GM19397 (cell line): Measurements from ENCODE around the gene GALNTL6.
"Not testable (repeated sequence)": the region's sequence is repeated elsewhere in the genome, so short reads cannot be mapped to it uniquely, and the experiment has no call there.

ENCODE experiments used
- ATAC-seq: cut with Tn5 transposase; IDR thresholded peaks from one replicate; pipeline ENCODE4 v1.9.1; 2021; ENCODE audit warnings: mild to moderate bottlenecking, moderate library complexity; ENCODE audit not compliant: unreplicated experiment

The GALNTL6 gene

GRCh38 chr4:172785613-172786012, 972.4 kb downstream of the GALNTL6 start:
- ATAC-seq: no peak

GRCh38 chr4:172786039-172786792, 973.0 kb downstream of the GALNTL6 start:
- no peak for ATAC-seq

GRCh38 chr4:172787111-172787510, 973.9 kb downstream of the GALNTL6 start:
- no peak for ATAC-seq

GRCh38 chr4:172791841-172792240, 978.6 kb downstream of the GALNTL6 start:
- ATAC-seq: no peak

- ATAC-seq: no peak
Observed at GRCh38 chr4:172793565-172794306, 980.5 kb downstream of the GALNTL6 start.

GRCh38 chr4:172794307-172794703, 981.1 kb downstream of the GALNTL6 start:
- no peak for ATAC-seq

GRCh38 chr4:172797281-172797680, 984.1 kb downstream of the GALNTL6 start:
- not testable (repeated sequence) for ATAC-seq

- no peak for ATAC-seq
Observed at GRCh38 chr4:172802032-172802431, 988.8 kb downstream of the GALNTL6 start.

- no peak for ATAC-seq
Observed at GRCh38 chr4:172806841-172807240, 993.6 kb downstream of the GALNTL6 start.

GRCh38 chr4:172808196-172808595, 995.0 kb downstream of the GALNTL6 start:
- ATAC-seq: no peak

GRCh38 chr4:172809319-172809718, 996.1 kb downstream of the GALNTL6 start:
- ATAC-seq: no peak

GRCh38 chr4:172813359-172813923, 1000.2 kb downstream of the GALNTL6 start:
- ATAC-seq: peak; percentile 84

GRCh38 chr4:172815499-172816164, 1002.4 kb downstream of the GALNTL6 start:
- no peak for ATAC-seq

GRCh38 chr4:172818901-172819300, 1005.7 kb downstream of the GALNTL6 start:
- no peak for ATAC-seq

- ATAC-seq: no peak
Observed at GRCh38 chr4:172819353-172819752, 1006.1 kb downstream of the GALNTL6 start.

- ATAC-seq: no peak
Observed at GRCh38 chr4:172822331-172822730, 1009.1 kb downstream of the GALNTL6 start.

- ATAC-seq: no peak
Observed at GRCh38 chr4:172826346-172826745, 1013.1 kb downstream of the GALNTL6 start.

GRCh38 chr4:172826861-172827260, 1013.7 kb downstream of the GALNTL6 start:
- no peak for ATAC-seq

- ATAC-seq: no peak
Observed at GRCh38 chr4:172830295-172830764, 1017.1 kb downstream of the GALNTL6 start.

- no peak for ATAC-seq
Observed at GRCh38 chr4:172836661-172837060, 1023.5 kb downstream of the GALNTL6 start.

GRCh38 chr4:172838111-172838510, 1024.9 kb downstream of the GALNTL6 start:
- no peak for ATAC-seq
